Subcutaneous preadipocyte (primary cell): ENCODE results near the gene FRG1. TPM values are rescaled to one million over a fixed set of nuclear protein-coding genes. Genes with fewer than 3 reads are reported as not detected.

Source experiments
- small RNA-seq: library from RNA; depleted of rRNA; stranded (forward); fragments of <200 nt; gene quantifications from one replicate; pipeline ENCODE3, GENCODE V24; 2012
- total RNA-seq: library from RNA; depleted of rRNA; stranded (reverse); fragments of >200 nt; gene quantifications from 2 replicates; pipeline ENCODE4 v1.2.3, GENCODE V29; 2012

Gene FRG1
- total RNA-seq = 29.1 and 31.2 TPM in 2 replicates

DNA sequence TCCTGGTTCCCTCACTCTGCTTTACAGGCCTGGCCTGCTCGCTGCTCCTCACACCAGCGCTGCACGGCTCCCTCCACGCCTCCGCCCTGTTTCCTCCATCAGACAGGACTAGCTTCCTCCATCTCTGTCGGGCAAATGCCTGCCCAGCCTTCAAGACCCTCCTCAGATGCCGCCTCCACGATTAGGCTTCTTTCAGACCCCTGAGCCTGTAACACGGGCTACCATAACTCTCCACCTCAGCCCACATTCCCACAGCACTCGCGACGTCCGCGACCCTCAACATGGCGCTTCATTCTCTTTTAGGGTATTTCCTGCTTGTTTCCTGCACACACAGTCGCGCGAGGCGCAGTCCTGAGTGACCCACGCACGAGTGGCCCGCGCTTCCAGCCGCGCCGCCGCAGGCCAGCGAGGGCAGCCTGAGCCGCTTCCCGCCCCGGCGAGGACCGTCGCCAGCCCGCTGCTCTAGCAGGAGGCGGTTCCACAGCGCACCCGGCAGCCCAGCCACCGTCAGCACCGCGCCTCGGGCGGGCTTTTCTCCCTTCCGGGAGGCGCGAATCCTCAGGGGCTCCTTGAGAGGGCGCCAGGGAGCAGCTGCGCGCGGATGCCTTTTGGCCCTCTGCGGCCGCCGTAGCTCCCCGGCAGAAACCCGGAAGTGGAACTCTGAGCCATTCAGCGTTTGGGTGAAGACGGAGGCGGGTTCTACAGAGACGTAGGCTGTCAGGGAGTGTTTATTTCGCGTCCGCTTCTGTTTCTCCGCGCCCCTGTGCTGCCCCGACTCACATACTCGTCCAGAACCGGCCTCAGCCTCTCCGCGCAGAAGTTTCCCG, at the start of gene FRG1:
TSS of gene FRG1 (plus strand) at position 695 of the 827 bp plus-strand sequence. CDS start 138 bp downstream, outside the sequence.

Small RNA genes within 50 kb of the gene (small RNA-seq; reads per million reads assigned to genes)
- not detected for gene MLLT10P2

Other genes with a start within 250 kb of the FRG1 start
- not detected in 2 replicates for gene FRG2, start 86.4 kb downstream of the FRG1 start, total RNA-seq
- gene DBET, start 123.6 kb downstream of the FRG1 start, total RNA-seq = not detected in 2 replicates
- not detected in 2 replicates for gene DUX4, start 232.9 kb downstream of the FRG1 start, total RNA-seq